Measurements from ENCODE around the gene USP6NL.

GRCh38 chr10:11446864-11447263 is 164.6 kb downstream of the USP6NL start:
- TF ChIP-seq TRIM24 (CRISPR knock-in tag; IDR thresholded peaks at IDR 0.05) (no peak), SRF (IDR thresholded peaks at IDR 0.05; ENCODE audit: low read depth, low read length) (no peak), MIER3 (CRISPR knock-in tag; IDR thresholded peaks at IDR 0.05; ENCODE audit: borderline replicate concordance) (no peak)

All from HepG2 (cell line).